Stimulated activated effector memory CD8-positive, alpha-beta T cell treated with anti-CD3 and anti-CD28 coated beads, Interleukin-12 subunit alpha, Interleukin-12 subunit beta, amount 100 ng/mL, for 72 hours (primary cell): Measurements from ENCODE around the gene TBC1D26.
"Not testable (repeated sequence)": the region's sequence is repeated elsewhere in the genome, so short reads cannot be mapped to it uniquely, and the experiment has no call there.

Source experiments
- ATAC-seq: fragments of 150-1000 bp; cut with Tn5 transposase; 2 replicates; pipeline ENCODE4 v1.10.0; 2021
- DNase-seq, 2 donors: peaks; one replicate each; pipeline ENCODE4 v3.0.0; 2021 to 2022; ENCODE audit warnings: low spot score in 2 of 2
- H3K27ac Mint-ChIP-seq: one replicate; pipeline ENCODE4 v1.8.0; 2022; ENCODE audit warnings: mild to moderate bottlenecking, mixed read lengths
- H3K36me3 Mint-ChIP-seq: one replicate; pipeline ENCODE4 v1.8.0; 2022; ENCODE audit warnings: mild to moderate bottlenecking, mixed read lengths
- H3K4me1 Mint-ChIP-seq: one replicate; pipeline ENCODE4 v1.8.0; 2022; ENCODE audit warnings: mixed read lengths
- H3K4me3 Mint-ChIP-seq: one replicate; pipeline ENCODE4 v1.8.0; 2022; ENCODE audit warnings: mild to moderate bottlenecking, mixed read lengths
- H3K9me3 Mint-ChIP-seq: one replicate; pipeline ENCODE4 v1.8.0; 2022; ENCODE audit warnings: mixed read lengths

Gene TBC1D26

GRCh38 chr17:15731900-15732299, at the start of gene TBC1D26:
Gene TBC1D26, plus strand, starts transcription at chr17:15732283. Its CDS starts 3,066 bp downstream, at chr17:15735349.
- not testable (repeated sequence) for H3K4me3 Mint-ChIP-seq, ATAC-seq, H3K4me1 Mint-ChIP-seq, DNase-seq, H3K36me3 Mint-ChIP-seq, H3K27ac Mint-ChIP-seq, H3K9me3 Mint-ChIP-seq

GRCh38 chr17:15683135-15683534, 48.9 kb upstream of the TBC1D26 start:
- not testable (repeated sequence) for H3K9me3 Mint-ChIP-seq, ATAC-seq, DNase-seq, H3K36me3 Mint-ChIP-seq
- peak overlapping the region; percentile 97 for H3K27ac Mint-ChIP-seq
- peaks cover 19% of the 10 kb centered on the region for H3K4me1 Mint-ChIP-seq
- peak overlapping the region; percentile 96 for H3K4me3 Mint-ChIP-seq

DNA sequence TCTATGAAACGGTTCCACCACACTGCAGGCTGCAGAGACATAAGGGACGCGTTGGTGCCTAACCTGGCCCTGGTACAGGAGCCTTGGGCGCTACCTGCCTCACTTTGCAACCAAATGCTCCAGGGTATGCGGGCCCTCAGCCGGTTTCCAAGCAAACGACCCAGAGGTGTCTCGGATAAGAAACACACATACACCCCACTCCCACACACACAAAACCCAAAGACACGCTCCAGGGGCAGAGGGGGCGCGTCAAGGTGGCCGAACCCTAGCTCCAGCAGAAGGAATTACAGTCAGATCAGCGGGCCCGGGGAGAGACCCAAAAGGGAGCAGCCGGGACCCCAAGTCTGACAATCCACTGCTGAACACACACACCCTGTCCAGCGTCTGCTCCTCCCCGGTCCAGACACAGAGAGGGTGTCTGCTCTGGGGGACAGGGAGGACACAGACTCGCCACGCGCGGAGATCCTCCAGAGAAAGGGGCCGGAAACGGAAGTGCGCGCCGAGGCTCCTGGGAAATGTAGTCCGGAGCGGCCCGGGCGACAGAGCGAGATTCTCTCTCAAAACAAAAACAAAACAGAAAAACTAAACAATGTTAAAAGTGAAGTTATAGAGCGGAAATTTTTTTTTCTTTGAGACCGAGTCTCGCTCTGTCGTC, 48.1 kb upstream of the TBC1D26 start, which contains the start of gene TRIM16:
TRIM16 (minus strand) TSS at position 488 of the 655 bp plus-strand sequence. CDS start 32,702 bp downstream, outside the sequence.
- DNase-seq (peak; percentile 58 to 83), ATAC-seq (peak; percentile 95)
- H3K9me3 Mint-ChIP-seq, H3K36me3 Mint-ChIP-seq: not testable (repeated sequence)
- Mint-ChIP-seq H3K4me3 (peak within 1 kb of the TSS; percentile 96), H3K27ac (peak within 1 kb of the TSS; percentile 97), H3K4me1 (peaks cover 19% of the 10 kb centered on the region)

GRCh38 chr17:15687494-15687893, 44.6 kb upstream of the TBC1D26 start:
- not testable (repeated sequence) for H3K36me3 Mint-ChIP-seq, H3K9me3 Mint-ChIP-seq, DNase-seq, H3K27ac Mint-ChIP-seq, H3K4me3 Mint-ChIP-seq, ATAC-seq
- peaks cover 19% of the 10 kb centered on the region for H3K4me1 Mint-ChIP-seq

GRCh38 chr17:15698967-15699366, 33.1 kb upstream of the TBC1D26 start:
- not testable (repeated sequence) for H3K4me1 Mint-ChIP-seq, ATAC-seq, DNase-seq, H3K9me3 Mint-ChIP-seq
- Mint-ChIP-seq H3K4me3 (peak overlapping the region; percentile 83), H3K36me3 (peaks cover 22% of the 10 kb centered on the region), H3K27ac (peak overlapping the region; percentile 96)

DNA sequence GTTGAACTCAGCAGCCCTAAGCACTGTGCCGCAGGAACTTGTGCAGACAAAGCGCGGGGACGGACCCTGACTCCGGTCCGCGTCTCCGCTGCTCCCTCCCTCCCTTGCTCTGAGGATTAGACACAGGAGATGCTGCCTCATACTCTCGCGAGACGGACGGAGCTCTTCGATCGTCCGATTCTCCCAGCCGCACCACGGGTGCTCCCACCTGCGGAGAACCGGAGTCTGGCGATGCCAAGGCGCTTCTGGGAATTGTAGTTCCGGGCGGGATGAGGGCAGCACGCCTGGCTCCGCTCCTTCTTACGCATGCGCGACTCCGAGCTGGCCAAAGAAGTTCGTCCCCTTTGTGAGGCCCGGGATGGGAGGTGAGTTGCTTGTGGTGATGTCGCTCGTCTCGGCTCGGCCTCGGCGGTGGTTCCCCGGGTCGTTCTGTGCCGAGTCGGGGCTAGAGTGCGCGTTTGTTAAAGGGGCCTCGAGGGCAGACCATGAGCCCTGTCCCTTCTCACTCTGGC, 32.6 kb upstream of the TBC1D26 start, which contains the start of gene ZNF286A:
ZNF286A (plus strand) TSS at position 340 of the 512 bp plus-strand sequence. CDS start 578 bp downstream, outside the sequence.
- peak within 1 kb of the TSS; percentile 83 for H3K4me3 Mint-ChIP-seq
- peak within 1 kb of the TSS; percentile 96 for H3K27ac Mint-ChIP-seq
- not testable (repeated sequence) for H3K9me3 Mint-ChIP-seq, H3K4me1 Mint-ChIP-seq
- DNase-seq (peak; percentile 86 to 98), ATAC-seq (peak; percentile 98)
- peaks cover 24% of the 10 kb centered on the region for H3K36me3 Mint-ChIP-seq

- DNase-seq, H3K9me3 Mint-ChIP-seq, H3K4me1 Mint-ChIP-seq: not testable (repeated sequence)
- Mint-ChIP-seq H3K36me3 (peaks cover 28% of the 10 kb centered on the region), H3K27ac (peak overlapping the region; percentile 96), H3K4me3 (peak overlapping the region; percentile 83)
- ATAC-seq: peak; percentile 6
Observed at GRCh38 chr17:15699937-15700336, 32.1 kb upstream of the TBC1D26 start.

DNA sequence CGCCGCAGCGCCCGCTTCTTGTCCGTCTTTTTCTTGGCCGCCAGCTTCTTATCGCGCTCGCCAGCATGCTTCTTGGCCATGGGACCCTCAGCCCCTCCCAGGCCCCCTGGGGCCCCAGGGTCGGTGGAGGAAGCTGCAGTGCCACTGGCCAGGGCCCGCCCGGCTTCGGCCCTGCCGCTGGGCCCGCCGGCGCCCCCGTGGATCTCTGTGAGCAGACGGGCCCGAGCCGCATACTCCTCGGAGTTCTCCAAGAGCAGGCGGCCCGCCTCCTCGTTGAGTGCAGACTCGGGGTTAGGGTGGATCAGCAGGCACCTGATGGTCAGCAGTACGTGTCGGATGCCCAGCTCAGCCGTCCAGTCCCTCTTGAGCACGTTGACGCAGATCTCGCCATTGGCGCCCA, 27.8 kb upstream of the TBC1D26 start:
- H3K4me3 Mint-ChIP-seq, H3K27ac Mint-ChIP-seq, DNase-seq, ATAC-seq, H3K4me1 Mint-ChIP-seq: not testable (repeated sequence)
- Mint-ChIP-seq H3K9me3 (peaks cover 18% of the 10 kb centered on the region), H3K36me3 (peaks cover 69% of the 10 kb centered on the region)

GRCh38 chr17:15704813-15705212, 27.3 kb upstream of the TBC1D26 start:
- Mint-ChIP-seq H3K36me3 (peaks cover 63% of the 10 kb centered on the region), H3K9me3 (peaks cover 22% of the 10 kb centered on the region)
- not testable (repeated sequence) for DNase-seq, H3K27ac Mint-ChIP-seq, H3K4me1 Mint-ChIP-seq, H3K4me3 Mint-ChIP-seq, ATAC-seq

DNA sequence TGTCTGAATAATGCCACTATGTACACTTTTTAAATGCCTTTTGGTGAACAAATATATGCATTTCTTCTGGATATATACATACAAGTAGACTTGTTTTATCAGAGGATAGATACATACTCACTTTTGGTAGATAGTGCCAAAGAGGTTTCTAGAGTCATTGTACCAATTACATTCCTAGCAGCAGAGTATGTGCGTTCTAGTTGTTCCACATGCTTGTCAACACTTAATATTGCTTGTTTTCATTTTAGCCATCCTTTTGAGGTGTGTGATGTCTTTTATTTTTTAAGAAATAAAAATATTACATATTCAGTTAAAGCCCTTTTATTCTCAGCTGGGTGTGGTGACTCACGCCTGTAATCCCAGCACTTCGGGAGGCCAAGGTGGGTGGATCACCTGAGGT, 23.2 kb upstream of the TBC1D26 start:
- not testable (repeated sequence) for DNase-seq, H3K4me1 Mint-ChIP-seq, H3K27ac Mint-ChIP-seq, ATAC-seq, H3K4me3 Mint-ChIP-seq
- H3K9me3 Mint-ChIP-seq: peaks cover 26% of the 10 kb centered on the region
- peaks cover 68% of the 10 kb centered on the region for H3K36me3 Mint-ChIP-seq

- H3K9me3 Mint-ChIP-seq: peaks cover 15% of the 10 kb centered on the region
- peaks cover 23% of the 10 kb centered on the region for H3K36me3 Mint-ChIP-seq
- not testable (repeated sequence) for ATAC-seq
Observed at GRCh38 chr17:15716601-15717563, 15.2 kb upstream of the TBC1D26 start.

GRCh38 chr17:15730535-15730934, 1.5 kb upstream of the TBC1D26 start:
- not testable (repeated sequence) for H3K27ac Mint-ChIP-seq, DNase-seq, ATAC-seq, H3K4me1 Mint-ChIP-seq, H3K36me3 Mint-ChIP-seq, H3K9me3 Mint-ChIP-seq, H3K4me3 Mint-ChIP-seq

More at GRCh38 chr17:15716601-15717563, 15.2 kb upstream of the TBC1D26 start:
- not testable (repeated sequence) for H3K4me3 Mint-ChIP-seq, H3K4me1 Mint-ChIP-seq, DNase-seq, H3K27ac Mint-ChIP-seq

DNA sequence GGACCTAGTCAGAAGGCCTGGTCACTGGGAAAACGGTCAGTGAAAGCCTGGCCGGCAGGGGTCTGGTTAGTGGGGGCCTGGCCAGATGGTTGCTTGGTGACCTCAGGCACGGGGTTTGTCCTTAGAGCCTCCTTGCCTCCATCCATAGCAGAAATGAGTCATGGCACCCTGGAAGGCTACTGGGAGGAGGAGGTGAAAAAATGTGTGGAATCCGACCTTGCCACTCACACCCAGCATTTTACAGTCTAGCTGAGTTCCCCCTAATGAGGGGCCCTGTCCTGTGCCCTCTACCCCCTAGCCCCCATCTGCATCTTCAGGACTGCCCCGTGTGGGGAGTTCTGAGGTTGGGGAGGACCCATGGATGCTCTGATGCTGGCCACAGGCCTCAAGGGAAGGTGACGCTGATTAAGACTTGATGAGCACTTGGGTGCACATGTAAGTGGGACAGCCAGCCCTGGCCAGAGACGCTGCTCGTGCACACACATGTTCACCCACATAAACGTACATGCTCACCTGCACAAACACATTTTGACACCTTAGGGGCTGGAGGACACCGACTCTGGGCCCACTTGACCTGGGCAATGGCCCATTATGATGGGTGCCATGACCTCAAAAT, 1.2 kb downstream of the TBC1D26 start:
- DNase-seq, H3K4me3 Mint-ChIP-seq, H3K36me3 Mint-ChIP-seq, H3K4me1 Mint-ChIP-seq, H3K27ac Mint-ChIP-seq, H3K9me3 Mint-ChIP-seq, ATAC-seq: not testable (repeated sequence)

GRCh38 chr17:15736578-15736977, 4.5 kb downstream of the TBC1D26 start:
- H3K4me1 Mint-ChIP-seq, H3K9me3 Mint-ChIP-seq, ATAC-seq, H3K36me3 Mint-ChIP-seq, DNase-seq, H3K4me3 Mint-ChIP-seq, H3K27ac Mint-ChIP-seq: not testable (repeated sequence)

- Mint-ChIP-seq H3K4me1 (no peaks in the 10 kb centered on the region), H3K4me3 (no peak overlapping the region), H3K27ac (no peak overlapping the region), H3K36me3 (no peaks in the 10 kb centered on the region), H3K9me3 (no peaks in the 10 kb centered on the region)
- no peak for DNase-seq
- no peak for ATAC-seq
Observed at GRCh38 chr17:15738066-15738465, 6.0 kb downstream of the TBC1D26 start.
